SK-N-MC (cell line): ENCODE results near the gene PTPRN2.

ENCODE experiments used
- EZH2 ChIP-seq: fragments of 200-600 bp; sonication (generic); IDR thresholded peaks from one replicate; pipeline ENCODE4 v1.6.1; 2017; ENCODE audit warnings: antibody characterized with exemption
- POLR2AphosphoS5 ChIP-seq: IDR thresholded peaks from 2 replicates; pipeline ENCODE4 v1.6.1; 2012; ENCODE audit warnings: mild to moderate bottlenecking, low read depth, low read length, borderline replicate concordance

DNA sequence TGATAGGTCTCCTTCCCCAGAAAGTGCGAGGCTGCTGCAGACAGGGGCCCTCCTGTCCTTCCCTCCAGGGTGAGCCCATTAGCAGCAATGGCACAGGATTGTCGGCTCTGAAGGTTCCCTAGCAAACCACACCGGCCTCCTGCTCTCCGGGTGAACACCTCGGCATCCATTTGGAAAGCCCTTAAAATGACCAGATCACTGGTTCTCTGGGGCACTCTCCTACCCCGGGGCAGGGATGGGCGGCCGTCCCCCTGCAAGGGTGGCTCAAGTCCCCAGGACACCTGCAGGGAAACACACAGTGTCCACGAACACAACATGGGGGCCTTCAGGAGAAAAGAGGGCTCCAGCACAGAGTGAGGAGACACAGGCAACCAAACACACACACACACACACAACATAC lies 459.1 kb downstream of the PTPRN2 start:
- TF ChIP-seq EZH2 = no peak
- no peak for TF ChIP-seq POLR2AphosphoS5
